ENCODE results near the gene EXD3. TPM values are rescaled to one million over a fixed set of nuclear protein-coding genes. Genes with fewer than 3 reads are reported as not detected.

Gene EXD3
- total RNA-seq, 1 donor from 2014 or later, result 19.5 TPM

GRCh38 chr9:137366445-137366810 is 56.5 kb downstream of the EXD3 start:
- peaks cover 5% of the 10 kb centered on the region for H3K9me3 Mint-ChIP-seq
- H3K4me1 Mint-ChIP-seq (ENCODE audit: unreplicated experiment), result peaks cover 4% of the 10 kb centered on the region
- H3K4me3 Mint-ChIP-seq, result no peak overlapping the region
- no peak overlapping the region for H3K27ac Mint-ChIP-seq
- TF ChIP-seq, protein P1, sequence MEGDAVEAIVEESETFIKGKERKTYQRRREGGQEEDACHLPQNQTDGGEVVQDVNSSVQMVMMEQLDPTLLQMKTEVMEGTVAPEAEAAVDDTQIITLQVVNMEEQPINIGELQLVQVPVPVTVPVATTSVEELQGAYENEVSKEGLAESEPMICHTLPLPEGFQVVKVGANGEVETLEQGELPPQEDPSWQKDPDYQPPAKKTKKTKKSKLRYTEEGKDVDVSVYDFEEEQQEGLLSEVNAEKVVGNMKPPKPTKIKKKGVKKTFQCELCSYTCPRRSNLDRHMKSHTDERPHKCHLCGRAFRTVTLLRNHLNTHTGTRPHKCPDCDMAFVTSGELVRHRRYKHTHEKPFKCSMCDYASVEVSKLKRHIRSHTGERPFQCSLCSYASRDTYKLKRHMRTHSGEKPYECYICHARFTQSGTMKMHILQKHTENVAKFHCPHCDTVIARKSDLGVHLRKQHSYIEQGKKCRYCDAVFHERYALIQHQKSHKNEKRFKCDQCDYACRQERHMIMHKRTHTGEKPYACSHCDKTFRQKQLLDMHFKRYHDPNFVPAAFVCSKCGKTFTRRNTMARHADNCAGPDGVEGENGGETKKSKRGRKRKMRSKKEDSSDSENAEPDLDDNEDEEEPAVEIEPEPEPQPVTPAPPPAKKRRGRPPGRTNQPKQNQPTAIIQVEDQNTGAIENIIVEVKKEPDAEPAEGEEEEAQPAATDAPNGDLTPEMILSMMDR (conservative IDR thresholded peaks at IDR 0.05), result no peak
- H3K36me3 Mint-ChIP-seq, result peaks cover 9% of the 10 kb centered on the region
- no peaks in the 10 kb centered on the region for H3K27me3 Mint-ChIP-seq
- DNase-seq (ENCODE audit: extremely low spot score, unreplicated experiment), result no peak

DNA sequence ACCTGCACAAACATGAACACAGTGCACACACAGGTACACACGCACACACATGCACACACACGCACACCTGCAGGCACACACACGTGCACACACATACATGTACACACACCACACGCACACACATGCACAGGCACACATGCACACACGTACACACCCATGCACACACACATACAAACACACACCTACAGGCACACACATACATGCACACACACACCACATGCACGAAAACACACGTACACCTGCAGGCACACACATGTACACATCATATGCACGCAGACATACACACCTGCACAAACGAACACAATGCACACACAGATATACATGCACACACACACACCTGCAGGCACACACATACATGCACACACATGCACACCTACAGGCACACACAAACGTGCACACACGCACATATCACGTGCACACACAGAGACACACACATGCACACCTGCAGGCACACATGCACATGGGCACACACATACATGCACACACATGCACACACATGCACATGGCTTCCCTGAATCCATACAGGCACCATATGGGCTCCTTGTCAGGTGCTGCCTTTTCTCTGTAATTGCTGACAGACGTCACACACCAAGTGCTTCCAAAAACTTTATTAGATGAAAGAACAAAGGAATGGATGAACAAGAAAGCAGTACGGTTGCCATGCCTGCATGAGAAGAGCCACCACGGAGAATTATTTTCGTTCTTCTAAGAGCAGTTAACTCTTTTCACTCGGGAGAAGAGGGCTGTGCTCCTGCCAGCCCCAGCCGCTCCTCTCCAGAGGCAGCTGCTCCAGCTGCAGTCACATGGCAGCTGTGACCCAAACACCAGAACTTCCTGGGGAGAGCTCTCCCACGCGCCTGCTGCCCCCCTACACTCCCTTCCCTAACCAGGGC is 57.2 kb downstream of the EXD3 start:
- no peak for DNase-seq (ENCODE audit: extremely low spot score, unreplicated experiment)
- TF ChIP-seq, protein P1 (conservative IDR thresholded peaks at IDR 0.05), result no peak
- Mint-ChIP-seq H3K36me3 (peaks cover 9% of the 10 kb centered on the region), H3K4me1 (ENCODE audit: unreplicated experiment) (peaks cover 4% of the 10 kb centered on the region), H3K4me3 (no peak overlapping the region), H3K27ac (no peak overlapping the region), H3K9me3 (peaks cover 5% of the 10 kb centered on the region), H3K27me3 (no peaks in the 10 kb centered on the region)

- no peak for DNase-seq (ENCODE audit: extremely low spot score, unreplicated experiment)
- H3K36me3 Mint-ChIP-seq, result peaks cover 9% of the 10 kb centered on the region
- TF ChIP-seq, protein P1 (conservative IDR thresholded peaks at IDR 0.05), result no peak
- H3K9me3 Mint-ChIP-seq, result peaks cover 5% of the 10 kb centered on the region
- H3K4me3 Mint-ChIP-seq, result no peak overlapping the region
- no peak overlapping the region for H3K27ac Mint-ChIP-seq
- no peaks in the 10 kb centered on the region for H3K27me3 Mint-ChIP-seq
- H3K4me1 Mint-ChIP-seq (ENCODE audit: unreplicated experiment), result peaks cover 1% of the 10 kb centered on the region
These were observed 57.9 kb downstream of the EXD3 start for GRCh38 chr9:137365056-137365455.

- H3K4me3 Mint-ChIP-seq, result no peak overlapping the region
- no peaks in the 10 kb centered on the region for H3K27me3 Mint-ChIP-seq
- H3K4me1 Mint-ChIP-seq (ENCODE audit: unreplicated experiment), result no peaks in the 10 kb centered on the region
- H3K36me3 Mint-ChIP-seq, result peaks cover 7% of the 10 kb centered on the region
- no peak overlapping the region for H3K27ac Mint-ChIP-seq
- peaks cover 16% of the 10 kb centered on the region for H3K9me3 Mint-ChIP-seq
- TF ChIP-seq, protein P1 (conservative IDR thresholded peaks at IDR 0.05), result no peak
- DNase-seq (ENCODE audit: extremely low spot score, unreplicated experiment), result no peak
These were observed 63.1 kb downstream of the EXD3 start for GRCh38 chr9:137359850-137360249.

DNA sequence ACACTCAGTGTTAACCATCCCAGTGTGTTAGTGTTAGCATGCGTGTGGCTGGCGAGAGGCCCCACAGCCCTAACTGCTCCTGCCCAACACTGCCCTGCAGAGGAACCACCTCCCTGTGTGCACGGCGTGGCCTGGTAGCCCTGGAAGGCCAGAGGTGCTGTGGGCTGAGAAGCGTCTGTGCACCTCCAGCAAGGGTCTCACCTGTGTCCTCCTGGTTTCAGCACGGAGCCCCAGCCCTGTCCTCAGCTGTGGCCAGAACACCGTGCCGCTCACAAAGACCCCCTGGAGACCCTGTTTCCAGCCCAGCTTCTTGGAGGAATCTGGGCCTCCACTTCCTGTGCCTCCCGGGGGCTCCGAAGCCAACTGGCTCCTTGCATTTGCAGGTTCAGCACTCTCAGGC is 64.8 kb downstream of the EXD3 start:
- Mint-ChIP-seq H3K4me1 (ENCODE audit: unreplicated experiment) (no peaks in the 10 kb centered on the region), H3K27me3 (no peaks in the 10 kb centered on the region), H3K27ac (no peak overlapping the region), H3K9me3 (peaks cover 11% of the 10 kb centered on the region), H3K36me3 (peaks cover 3% of the 10 kb centered on the region), H3K4me3 (no peak overlapping the region)
- TF ChIP-seq, protein P1 (conservative IDR thresholded peaks at IDR 0.05), result no peak
- DNase-seq (ENCODE audit: extremely low spot score, unreplicated experiment), result no peak
